Naive thymus-derived CD8-positive, alpha-beta T cell (primary cell): Measurements from ENCODE around the gene SEMA4G. TPM values are rescaled to one million over a fixed set of nuclear protein-coding genes. Genes with fewer than 3 reads are reported as not detected.

Experiments
- ATAC-seq, 2 donors: fragments of 150-1000 bp; cut with Tn5 transposase in 1 of 2; sonication (Bioruptor Pico), chemical (Tn5 transposase) in 1 of 2; 1 replicate in 1 of 2; 2 replicates in 1 of 2; pipeline ENCODE4 v1.10.0; 2021; ENCODE audit warnings: mild to moderate bottlenecking in 2 of 2, moderate library complexity in 2 of 2
- POLR2A ChIA-PET: fragments of 350-600 bp; sonication (Branson Sonifier 250); formaldehyde crosslinking; loops from one replicate; lab custom pipeline; 2021; ENCODE audit warnings: antibody characterized with exemption; lab: Charles Lee
- DNase-seq, 10 donors: peaks; one replicate each; pipeline versions ENCODE4 v3.0.0 to v3.0.0-alpha.2; 2020 to 2022
- H3K27ac Mint-ChIP-seq, 10 donors: one replicate each; pipeline ENCODE4 v1.8.0; 2020 to 2022; ENCODE audit warnings: mild to moderate bottlenecking in 10 of 10, mixed read lengths in 10 of 10, moderate library complexity in 4 of 10, inconsistent platforms in 1 of 10
- H3K27me3 Mint-ChIP-seq, 5 donors: one replicate each; pipeline ENCODE4 v1.8.0; 2021 to 2022; ENCODE audit warnings: mixed read lengths in 5 of 5
- H3K36me3 Mint-ChIP-seq, 3 donors: one replicate each; pipeline ENCODE4 v1.8.0; 2020 to 2022; ENCODE audit warnings: mixed read lengths in 3 of 3, mild to moderate bottlenecking in 2 of 3, inconsistent platforms in 1 of 3
- H3K4me1 Mint-ChIP-seq, 4 donors: one replicate each; pipeline ENCODE4 v1.8.0; 2021 to 2022; ENCODE audit warnings: mixed read lengths in 4 of 4
- H3K4me3 Mint-ChIP-seq, 10 donors: one replicate each; pipeline ENCODE4 v1.8.0; 2020 to 2022; ENCODE audit warnings: mild to moderate bottlenecking in 10 of 10, mixed read lengths in 10 of 10, moderate library complexity in 6 of 10, inconsistent platforms in 1 of 10
- H3K9me3 Mint-ChIP-seq, 9 donors: one replicate each; pipeline ENCODE4 v1.8.0; 2020 to 2022; ENCODE audit warnings: mixed read lengths in 9 of 9, mild to moderate bottlenecking in 3 of 9, inconsistent platforms in 1 of 9, moderate library complexity in 1 of 9
- polyA plus RNA-seq, 3 donors: library from polyadenylated mRNA; unstranded; fragments of 300-500 nt; fragmentation: Illumina TruSeq; gene quantifications; one replicate each; pipeline ENCODE4 v1.2.3, GENCODE V29; 2021
- total RNA-seq, 8 experiments: library from RNA in 2 of 8; stranded (reverse) in 2 of 8; gene quantifications; one replicate each; pipeline ENCODE4 v1.2.3 and lab custom pipeline; 2021 to 2026

Gene SEMA4G
- total and polyA plus RNA-seq, 5 experiments from 2014 or later, result 0.14 to 2.0 (median 1.6) TPM; not detected in 2

GRCh38 chr10:100995181-100995580 lies 25.9 kb downstream of the SEMA4G start:
- ATAC-seq (no peak), DNase-seq (no peak)
- Mint-ChIP-seq H3K27ac (peak overlapping the region in 7 of 10 donors; percentile 41 to 93 (median 77)), H3K4me3 (peak overlapping the region in 7 of 10 donors; percentile 26 to 91 (median 61)), H3K4me1 (peaks cover 28 to 35% (median 29%) of the 10 kb centered on the region in 4 donors), H3K36me3 (peaks cover 5 to 34% (median 9%) of the 10 kb centered on the region in 3 donors), H3K9me3 (no peaks in the 10 kb centered on the region), H3K27me3 (no peaks in the 10 kb centered on the region)
- POLR2A ChIA-PET, result interaction anchor here (5.7 kb wide), 1 partner anchor 8 kb away, joined by 82 read pairs; the partner anchor contains the start of genes MRPL43 and TWNK

GRCh38 chr10:100996678-100997359 lies 27.5 kb downstream of the SEMA4G start:
- POLR2A ChIA-PET, result interaction anchor here (0.6 to 5.7 kb wide), 15 partner anchors 9 to 1921 kb away, joined by 3 to 82 read pairs (median 4); partner anchors contain the start of genes CNNM2, KAZALD1, MRPL43 and PDZD7
- peaks cover 25 to 33% (median 30%) of the 10 kb centered on the region in 4 donors for H3K4me1 Mint-ChIP-seq
- peak in 7 of 10 donors; percentile 28 to 55 (median 49) for DNase-seq
- ATAC-seq, result peak; percentile 18 to 27
- no peaks in the 10 kb centered on the region for H3K9me3 Mint-ChIP-seq
- H3K27ac Mint-ChIP-seq, result peak overlapping the region; percentile 87 to 97 (median 94)
- H3K27me3 Mint-ChIP-seq, result no peaks in the 10 kb centered on the region
- peaks cover 0 to 18% (median 0%) of the 10 kb centered on the region in 3 donors for H3K36me3 Mint-ChIP-seq
- H3K4me3 Mint-ChIP-seq, result peak overlapping the region; percentile 81 to 95 (median 92)

DNA sequence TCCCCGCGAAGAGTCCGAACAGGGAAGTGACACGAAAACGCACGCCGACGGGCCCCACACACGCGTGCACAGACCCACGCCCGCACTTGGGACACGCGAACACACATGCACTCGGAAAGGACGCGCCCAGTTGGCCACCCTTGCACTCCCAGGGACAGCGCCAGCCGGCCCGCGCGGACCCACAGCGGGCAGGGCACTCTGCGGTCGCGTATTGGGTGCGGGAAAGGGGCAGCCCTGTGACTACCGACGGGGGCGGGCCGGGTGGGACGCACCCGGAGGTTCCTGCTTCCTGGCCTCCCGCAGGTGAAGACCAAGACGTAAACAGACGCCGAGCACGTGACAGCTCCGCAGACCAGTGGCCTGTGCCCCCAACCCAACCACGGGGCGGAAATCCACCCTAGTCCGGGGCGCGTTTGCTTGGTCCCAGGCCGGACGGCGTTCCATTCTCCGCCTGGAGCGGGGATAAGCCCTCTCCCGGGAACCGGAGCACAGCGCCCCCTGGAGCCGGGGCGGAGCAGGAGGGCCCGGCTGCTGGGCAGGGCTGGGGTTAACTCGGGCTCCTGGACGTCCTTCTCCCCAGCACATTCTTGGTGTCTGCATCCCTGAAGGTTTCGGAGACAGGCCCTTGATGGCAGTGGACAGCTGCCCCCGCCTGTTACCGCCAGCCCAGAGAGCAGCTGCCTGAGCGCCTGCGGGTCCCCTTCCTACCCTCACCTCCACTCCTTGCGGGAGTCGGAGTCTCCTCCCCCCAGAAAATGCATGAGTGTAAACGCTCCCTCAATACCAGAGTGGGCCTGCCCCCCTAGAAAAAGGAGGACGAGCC lies 28.3 kb downstream of the SEMA4G start:
- H3K4me1 Mint-ChIP-seq, result peaks cover 25 to 33% (median 30%) of the 10 kb centered on the region in 4 donors
- H3K27ac Mint-ChIP-seq, result peak overlapping the region; percentile 87 to 97 (median 94)
- no peaks in the 10 kb centered on the region for H3K27me3 Mint-ChIP-seq
- peak overlapping the region; percentile 81 to 95 (median 92) for H3K4me3 Mint-ChIP-seq
- ATAC-seq (peak; percentile 42 to 50), DNase-seq (peak; percentile 40 to 87 (median 72))
- H3K36me3 Mint-ChIP-seq, result peaks cover 0 to 15% (median 0%) of the 10 kb centered on the region in 3 donors
- no peaks in the 10 kb centered on the region for H3K9me3 Mint-ChIP-seq
- POLR2A ChIA-PET, result interaction anchor here (0.6 to 5.7 kb wide), 17 partner anchors 9 to 1920 kb away, joined by 3 to 82 read pairs (median 4); partner anchors contain the start of genes CNNM2, DPCD, KAZALD1 and MRPL43

GRCh38 chr10:100998183-100998990 lies 29.1 kb downstream of the SEMA4G start:
- DNase-seq, result peak in 9 of 10 donors; percentile 54 to 85 (median 68)
- Mint-ChIP-seq H3K9me3 (no peaks in the 10 kb centered on the region), H3K27ac (peak overlapping the region; percentile 87 to 97 (median 93)), H3K36me3 (peaks cover 0 to 9% (median 0%) of the 10 kb centered on the region in 3 donors), H3K4me3 (peak overlapping the region; percentile 81 to 95 (median 92)), H3K4me1 (peaks cover 25 to 33% (median 30%) of the 10 kb centered on the region in 4 donors), H3K27me3 (no peaks in the 10 kb centered on the region)
- POLR2A ChIA-PET, result interaction anchor here (0.6 to 5.7 kb wide), 15 partner anchors 10 to 590 kb away, joined by 3 to 82 read pairs (median 4); partner anchors contain the start of genes DPCD, KAZALD1, MRPL43 and PDZD7
- ATAC-seq, result peak; percentile 25 to 34

GRCh38 chr10:100998991-100999741 lies 29.9 kb downstream of the SEMA4G start:
- DNase-seq (peak; percentile 64 to 87 (median 80)), ATAC-seq (peak; percentile 68 to 73)
- Mint-ChIP-seq H3K4me3 (peak overlapping the region; percentile 81 to 95 (median 92)), H3K36me3 (peaks cover 0 to 7% (median 0%) of the 10 kb centered on the region in 3 donors), H3K27ac (peak overlapping the region; percentile 87 to 97 (median 93)), H3K9me3 (no peaks in the 10 kb centered on the region), H3K27me3 (no peaks in the 10 kb centered on the region), H3K4me1 (peaks cover 25 to 33% (median 30%) of the 10 kb centered on the region in 4 donors)
- POLR2A ChIA-PET, result interaction anchor here (0.7 to 5.7 kb wide), 11 partner anchors 9 to 87 kb away, joined by 3 to 82 read pairs (median 4); partner anchors contain the start of genes MRPL43, PDZD7, SFXN3 and SLF2

GRCh38 chr10:100999742-101000126 lies 30.4 kb downstream of the SEMA4G start, which contains the start of gene LZTS2:
Gene LZTS2 (plus strand): TSS chr10:100999808. CDS start chr10:101002539, 2,731 bp downstream.
- Mint-ChIP-seq H3K4me3 (peak within 1 kb of the TSS; percentile 81 to 95 (median 92)), H3K27ac (peak within 1 kb of the TSS; percentile 87 to 97 (median 93)), H3K27me3 (no peaks in the 10 kb centered on the region), H3K9me3 (no peaks in the 10 kb centered on the region), H3K36me3 (peaks cover 0 to 3% (median 0%) of the 10 kb centered on the region in 3 donors), H3K4me1 (peaks cover 22 to 33% (median 30%) of the 10 kb centered on the region in 4 donors)
- POLR2A ChIA-PET, result interaction anchor here (0.8 to 5.7 kb wide), 8 partner anchors 8 to 32 kb away, joined by 3 to 82 read pairs (median 4); partner anchors contain the start of genes MRPL43, PDZD7, SFXN3 and TWNK
- ATAC-seq, result no peak
- DNase-seq, result no peak

- no peaks in the 10 kb centered on the region for H3K27me3 Mint-ChIP-seq
- POLR2A ChIA-PET, result interaction anchor here (1.3 to 5.7 kb wide), 5 partner anchors 12 to 32 kb away, joined by 4 to 82 read pairs (median 34); partner anchors contain the start of genes MRPL43, PDZD7, SFXN3 and TWNK
- peak overlapping the region in 9 of 10 donors; percentile 65 to 97 (median 81) for H3K27ac Mint-ChIP-seq
- no peaks in the 10 kb centered on the region for H3K9me3 Mint-ChIP-seq
- DNase-seq (peak in 1 of 10 donors; percentile 54), ATAC-seq (no peak)
- peaks cover 21 to 33% (median 30%) of the 10 kb centered on the region in 4 donors for H3K4me1 Mint-ChIP-seq
- H3K4me3 Mint-ChIP-seq, result peak overlapping the region; percentile 26 to 89 (median 79)
- peaks cover 0 to 6% (median 0%) of the 10 kb centered on the region in 3 donors for H3K36me3 Mint-ChIP-seq
Measured at GRCh38 chr10:101000127-101000914, 31.0 kb downstream of the SEMA4G start.

GRCh38 chr10:101000915-101001658 lies 31.8 kb downstream of the SEMA4G start:
- DNase-seq, result no peak
- peaks cover 21 to 32% (median 28%) of the 10 kb centered on the region in 4 donors for H3K4me1 Mint-ChIP-seq
- ATAC-seq, result no peak
- POLR2A ChIA-PET, result no interaction called here
- no peaks in the 10 kb centered on the region for H3K27me3 Mint-ChIP-seq
- H3K36me3 Mint-ChIP-seq, result peaks cover 0 to 7% (median 0%) of the 10 kb centered on the region in 3 donors
- H3K4me3 Mint-ChIP-seq, result peak overlapping the region; percentile 26 to 89 (median 79)
- H3K27ac Mint-ChIP-seq, result peak overlapping the region; percentile 13 to 97 (median 80)
- no peaks in the 10 kb centered on the region for H3K9me3 Mint-ChIP-seq

DNA sequence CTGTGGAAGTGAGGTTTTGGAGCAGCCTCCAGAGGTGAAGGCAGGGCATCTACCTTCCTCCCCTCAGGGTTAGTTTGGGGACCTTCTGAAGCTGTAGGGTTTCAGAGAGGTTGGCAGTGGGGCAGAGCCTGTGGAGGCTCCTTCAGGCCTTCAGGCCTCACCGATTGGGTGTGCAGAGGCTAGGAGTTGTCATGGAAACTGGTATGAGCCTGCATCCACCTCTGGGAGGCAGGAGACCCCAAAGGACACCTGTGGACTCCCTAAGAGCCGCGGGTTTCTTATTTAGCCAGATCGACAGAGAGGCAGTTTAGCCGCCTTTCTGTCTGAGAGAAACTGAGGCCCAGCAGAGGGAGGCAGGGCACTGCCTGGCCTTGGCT lies 32.3 kb downstream of the SEMA4G start:
- Mint-ChIP-seq H3K9me3 (no peaks in the 10 kb centered on the region), H3K4me1 (peaks cover 17 to 26% (median 23%) of the 10 kb centered on the region in 4 donors), H3K27ac (peak overlapping the region in 2 of 10 donors; percentile 90 to 97), H3K4me3 (no peak overlapping the region), H3K27me3 (no peaks in the 10 kb centered on the region), H3K36me3 (peaks cover 0 to 9% (median 0%) of the 10 kb centered on the region in 3 donors)
- ATAC-seq, result no peak
- POLR2A ChIA-PET, result no interaction called here
- DNase-seq, result no peak
